NCI-H69 (cell line): ENCODE data around the gene CUTA.
A peak's percentile ranks its signal among the peaks of the same experiment; 100 is the strongest.
"Not testable (repeated sequence)": the region's sequence is repeated elsewhere in the genome, so short reads cannot be mapped to it uniquely, and the experiment has no call there.

Experiments used
- DNase-seq: peaks from one replicate; lab custom pipeline; 2025; lab: John Stamatoyannopoulos, UW

CUTA gene

GRCh38 chr6:33405386-33405940 is 12.4 kb downstream of the CUTA start:
- DNase-seq, result no peak

- no peak for DNase-seq
These were observed 13.0 kb downstream of the CUTA start for GRCh38 chr6:33404884-33405283.

GRCh38 chr6:33399881-33400280 is 18.0 kb downstream of the CUTA start:
- DNase-seq, result not testable (repeated sequence)

- not testable (repeated sequence) for DNase-seq
These were observed 19.3 kb downstream of the CUTA start for GRCh38 chr6:33398601-33399000.

- DNase-seq, result no peak
These were observed 20.4 kb downstream of the CUTA start for GRCh38 chr6:33397541-33397940.

- no peak for DNase-seq
These were observed 24.9 kb downstream of the CUTA start for GRCh38 chr6:33392979-33393378.

DNA sequence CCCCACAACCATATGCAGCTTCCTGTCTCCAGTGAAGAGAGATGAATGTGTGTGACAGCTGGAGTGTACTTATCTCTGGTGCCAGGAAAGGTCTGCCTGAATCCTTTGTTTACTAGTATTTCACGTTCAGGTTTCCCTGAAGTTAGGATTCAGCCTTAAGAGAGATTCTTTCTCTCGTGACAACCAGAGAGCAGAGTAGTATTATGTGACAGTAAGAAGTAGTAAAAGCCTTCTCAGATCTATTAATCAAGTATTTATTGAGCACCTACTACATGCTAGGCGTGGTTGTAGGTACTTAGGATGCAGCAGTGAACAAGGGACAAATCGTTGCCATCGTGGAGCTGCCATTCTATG is 25.3 kb downstream of the CUTA start:
- DNase-seq, result peak; percentile 72

DNA sequence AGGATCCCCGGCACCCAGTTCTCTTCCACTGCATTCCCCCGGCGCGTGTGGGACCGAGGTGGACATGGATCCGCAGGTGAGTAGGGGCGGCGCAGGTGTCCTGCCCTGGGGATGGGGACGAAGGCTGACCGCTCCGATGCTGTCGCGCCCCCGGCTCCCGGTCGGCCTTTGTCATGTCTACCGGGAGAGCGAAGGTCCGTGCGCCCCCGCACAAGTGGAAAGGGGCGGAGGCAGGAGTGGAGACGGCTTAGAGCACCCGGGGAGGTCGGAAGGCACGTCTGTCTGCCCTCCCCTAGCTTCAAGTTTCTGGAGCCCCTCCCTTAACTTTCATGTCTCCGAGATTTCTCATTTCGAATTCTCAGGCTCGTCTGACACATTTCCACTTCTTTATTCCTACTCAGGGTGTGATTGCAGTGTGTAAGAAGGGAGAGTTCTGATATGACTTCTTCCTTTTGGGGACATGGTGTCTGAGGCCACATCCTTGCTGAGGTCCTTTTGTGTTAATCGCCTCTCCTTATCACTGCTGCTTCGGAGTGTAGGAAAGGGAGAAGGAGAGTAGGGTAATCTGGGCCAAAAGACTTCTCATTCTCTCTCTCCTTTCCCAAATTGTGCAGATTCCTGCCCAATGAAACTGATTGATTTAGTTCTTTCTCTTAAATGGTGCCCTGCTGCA is 25.8 kb downstream of the CUTA start:
- peak; percentile 70 for DNase-seq

- DNase-seq, result peak; percentile 100
These were observed 26.5 kb downstream of the CUTA start, which contains the start of gene KIFC1 for GRCh38 chr6:33391278-33391921. Gene KIFC1 (plus strand): TSS chr6:33391823. CDS start chr6:33391986, 163 bp downstream.

- no peak for DNase-seq
These were observed 27.1 kb downstream of the CUTA start for GRCh38 chr6:33390767-33391277.

- DNase-seq, result no peak
These were observed 27.7 kb downstream of the CUTA start for GRCh38 chr6:33390173-33390572.

DNA sequence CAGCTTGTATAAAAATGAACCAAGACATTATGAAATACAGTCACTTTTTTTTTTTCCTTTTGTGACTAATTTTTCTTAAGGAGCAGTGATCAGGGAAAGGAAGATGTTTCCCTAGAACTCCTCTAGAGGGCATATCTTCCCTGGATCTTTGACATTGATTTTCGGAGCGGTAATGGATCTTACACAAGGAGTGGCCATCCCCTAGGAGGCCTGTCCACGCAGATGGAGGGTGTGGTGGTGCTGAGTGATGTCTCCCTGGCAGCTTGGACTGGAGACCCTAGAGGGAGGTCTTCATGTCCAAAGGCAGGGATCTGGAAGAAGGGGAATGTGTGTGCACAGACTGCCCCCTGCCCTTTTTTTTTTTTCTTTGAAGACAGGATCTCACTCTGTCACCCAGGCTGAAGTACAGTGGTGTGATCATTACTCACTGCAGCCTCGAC is 33.3 kb downstream of the CUTA start:
- DNase-seq, result no peak

GRCh38 chr6:33383427-33384185 is 34.3 kb downstream of the CUTA start:
- DNase-seq, result no peak

DNA sequence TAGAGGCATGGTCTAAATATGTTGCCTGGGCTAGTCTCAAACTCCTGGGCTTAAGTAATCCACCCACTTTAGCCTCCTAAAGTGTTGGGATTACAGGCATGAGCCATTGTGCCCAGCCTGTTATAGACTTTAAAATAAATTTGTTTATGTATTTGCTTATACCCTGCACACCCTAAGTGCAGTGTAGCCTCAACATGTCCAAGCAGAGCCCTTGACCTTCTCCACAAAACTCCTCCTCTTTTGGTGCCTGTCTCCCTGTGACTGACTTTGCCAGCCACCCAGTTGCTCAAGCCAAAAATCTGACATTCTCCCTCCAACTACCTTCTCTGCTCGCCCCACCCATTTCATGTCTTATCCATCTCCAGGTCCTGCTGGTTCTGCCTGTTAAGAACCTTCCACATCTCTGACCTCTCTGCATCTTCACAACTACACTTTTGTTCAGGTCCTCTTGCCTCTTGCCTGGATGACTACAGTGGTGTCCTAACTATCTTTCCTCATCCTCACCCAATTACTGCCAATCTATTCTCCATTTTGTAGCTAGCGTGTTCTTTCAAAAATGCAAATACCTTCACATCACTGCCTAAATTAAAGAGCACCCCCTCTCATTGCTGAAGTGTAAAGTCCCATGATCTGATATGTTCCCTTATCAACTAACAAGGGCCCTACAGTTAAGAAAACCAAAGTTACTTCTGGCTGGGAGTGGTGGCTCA is 37.5 kb downstream of the CUTA start:
- DNase-seq, result no peak

- not testable (repeated sequence) for DNase-seq
These were observed 38.7 kb downstream of the CUTA start for GRCh38 chr6:33379184-33379583.

- DNase-seq, result no peak
These were observed 40.7 kb downstream of the CUTA start for GRCh38 chr6:33377171-33377570.

GRCh38 chr6:33375143-33375671 is 42.7 kb downstream of the CUTA start:
- DNase-seq, result no peak

- DNase-seq, result no peak
These were observed 43.7 kb downstream of the CUTA start for GRCh38 chr6:33373960-33374910.

- peak; percentile 46 for DNase-seq
These were observed 45.3 kb downstream of the CUTA start for GRCh38 chr6:33372526-33373123.

- DNase-seq, result not testable (repeated sequence)
These were observed 46.0 kb downstream of the CUTA start for GRCh38 chr6:33371901-33372300.
